Astrocyte (in vitro differentiated cells and primary cell): ENCODE measurements around the gene EIF1B.

Experiments
- CTCF ChIP-seq: IDR thresholded peaks from 2 replicates; pipeline ENCODE4 v1.5.1; 2011; ENCODE audit warnings: low read depth, mild to moderate bottlenecking, inconsistent platforms, low read length, moderate library complexity; ENCODE audit not compliant: insufficient read depth
- EZH2 ChIP-seq: IDR thresholded peaks from 2 replicates; pipeline ENCODE4 v1.6.1; 2012; ENCODE audit warnings: mild to moderate bottlenecking, low read length, inconsistent platforms; ENCODE audit not compliant: insufficient read depth

- TF ChIP-seq CTCF (no peak), EZH2 (no peak)
Measured at GRCh38 chr3:40341671-40342070, 32.2 kb downstream of the EIF1B start.
